ENCODE data around the gene ADD2. TPM values are rescaled to one million over a fixed set of nuclear protein-coding genes. Genes with fewer than 3 reads are reported as not detected.

The ADD2 gene
- total RNA-seq, 1 experiment from 2014 or later, result 124 TPM

DNA sequence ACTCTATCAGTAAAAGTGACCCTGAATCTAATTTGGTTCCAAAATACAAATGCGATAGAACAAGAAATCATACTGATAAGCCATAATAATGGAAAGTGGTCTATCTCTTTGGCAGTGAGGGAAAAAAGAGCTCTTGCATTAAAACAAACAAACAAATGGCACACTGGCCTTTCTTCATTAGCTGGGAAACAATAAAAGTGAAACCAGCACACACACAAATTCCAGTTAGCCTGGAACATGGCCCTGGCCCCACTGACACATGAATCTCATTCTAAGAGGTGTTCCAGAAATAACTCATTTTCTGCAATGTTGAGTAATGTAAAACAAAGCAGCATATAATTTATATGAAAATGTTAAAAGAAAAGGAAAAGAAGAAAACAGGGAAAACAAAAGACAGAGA lies 135.0 kb downstream of the ADD2 start:
- TF ChIP-seq, protein P1, sequence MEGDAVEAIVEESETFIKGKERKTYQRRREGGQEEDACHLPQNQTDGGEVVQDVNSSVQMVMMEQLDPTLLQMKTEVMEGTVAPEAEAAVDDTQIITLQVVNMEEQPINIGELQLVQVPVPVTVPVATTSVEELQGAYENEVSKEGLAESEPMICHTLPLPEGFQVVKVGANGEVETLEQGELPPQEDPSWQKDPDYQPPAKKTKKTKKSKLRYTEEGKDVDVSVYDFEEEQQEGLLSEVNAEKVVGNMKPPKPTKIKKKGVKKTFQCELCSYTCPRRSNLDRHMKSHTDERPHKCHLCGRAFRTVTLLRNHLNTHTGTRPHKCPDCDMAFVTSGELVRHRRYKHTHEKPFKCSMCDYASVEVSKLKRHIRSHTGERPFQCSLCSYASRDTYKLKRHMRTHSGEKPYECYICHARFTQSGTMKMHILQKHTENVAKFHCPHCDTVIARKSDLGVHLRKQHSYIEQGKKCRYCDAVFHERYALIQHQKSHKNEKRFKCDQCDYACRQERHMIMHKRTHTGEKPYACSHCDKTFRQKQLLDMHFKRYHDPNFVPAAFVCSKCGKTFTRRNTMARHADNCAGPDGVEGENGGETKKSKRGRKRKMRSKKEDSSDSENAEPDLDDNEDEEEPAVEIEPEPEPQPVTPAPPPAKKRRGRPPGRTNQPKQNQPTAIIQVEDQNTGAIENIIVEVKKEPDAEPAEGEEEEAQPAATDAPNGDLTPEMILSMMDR (conservative IDR thresholded peaks at IDR 0.05), result no peak
- H3K9ac ChIP-seq (ENCODE audit: extremely low read depth, insufficient read length, low read length), result no peak overlapping the region
- H2BK12ac ChIP-seq (ENCODE audit: insufficient read length, low read depth, low read length), result no peak overlapping the region
- H3K18ac ChIP-seq (ENCODE audit: insufficient read length, low read depth, low read length), result no peak overlapping the region
- no peak overlapping the region for H2BK15ac ChIP-seq (ENCODE audit: low read depth, low read length)
- H2BK120ac ChIP-seq (ENCODE audit: low read depth, low read length, poor library complexity, severe bottlenecking), result no peak overlapping the region
- H4K5ac ChIP-seq (ENCODE audit: insufficient read length, low read depth, low read length), result no peak overlapping the region
- H2AFZ ChIP-seq (ENCODE audit: low read length), result no peak overlapping the region
- no peaks in the 10 kb centered on the region for H3K9me3 ChIP-seq (ENCODE audit: control insufficient read depth, low read depth, low read length)
- H2AK5ac ChIP-seq (ENCODE audit: insufficient read length, low read length), result no peak overlapping the region
- peaks cover 3 to 14% of the 10 kb centered on the region in 2 experiments; a peak in 3 of 4 replicates for H3K4me1 Mint-ChIP-seq
- H3K27me3 Mint-ChIP-seq (ENCODE audit: low read depth), result no peaks in the 10 kb centered on the region
- H3K56ac ChIP-seq (ENCODE audit: insufficient read length, low read depth, low read length), result no peak overlapping the region
- no peak overlapping the region for H3T11ph ChIP-seq (ENCODE audit: low read length)
- no peak overlapping the region for H3K4me3 Mint-ChIP-seq
- DNase-seq, result no peak
- H3K27ac ChIP-seq (ENCODE audit: insufficient read length, low read depth, low read length), result no peak overlapping the region
- no peak overlapping the region for H3K4ac ChIP-seq (ENCODE audit: low read depth, low read length)
- no peak overlapping the region for H3K27ac Mint-ChIP-seq
- no peaks in the 10 kb centered on the region for H4K20me1 ChIP-seq (ENCODE audit: control insufficient read depth, insufficient read depth, insufficient read length)
- no peaks in the 10 kb centered on the region for H3K27me3 ChIP-seq (ENCODE audit: insufficient read depth, low read length)
- H3K9me3 Mint-ChIP-seq, result peaks cover 32 to 33% of the 10 kb centered on the region in 2 experiments
- no peaks in the 10 kb centered on the region for H3K4me1 ChIP-seq (ENCODE audit: insufficient read depth, low read length)
- H3K36me3 Mint-ChIP-seq (ENCODE audit: insufficient read depth in 1 of 3, low read depth in 3 of 3), result peaks cover 8 to 29% (median 15%) of the 10 kb centered on the region in 3 experiments; a peak in 6 of 7 replicates
- H3K4me2 ChIP-seq (ENCODE audit: insufficient read depth, insufficient read length, low read length), result no peak overlapping the region
- H3K14ac ChIP-seq (ENCODE audit: insufficient read depth, low read length), result no peak overlapping the region
- H3K23ac ChIP-seq (ENCODE audit: insufficient read length, low read depth, low read length), result no peak overlapping the region
- H4K91ac ChIP-seq (ENCODE audit: insufficient read length, low read depth, low read length), result no peak overlapping the region
- no CpG with 5 or more reads among the region's 1 CpG for WGBS (ENCODE audit: extremely low coverage, insufficient read length, low lambda C conversion rate)
- H2BK20ac ChIP-seq (ENCODE audit: low read depth, low read length, poor library complexity, severe bottlenecking), result no peak overlapping the region
- no peaks in the 10 kb centered on the region for H3K79me1 ChIP-seq (ENCODE audit: insufficient read depth, low read depth, low read length, poor library complexity, severe bottlenecking)
- no peak overlapping the region for H2BK5ac ChIP-seq (ENCODE audit: insufficient read length, low read length)
- no peaks in the 10 kb centered on the region for H3K79me2 ChIP-seq (ENCODE audit: insufficient read depth, low read length)
- H3K23me2 ChIP-seq (ENCODE audit: insufficient read length, low read depth, low read length, poor library complexity, severe bottlenecking), result no peaks in the 10 kb centered on the region
- no peak overlapping the region for H4K8ac ChIP-seq (replicated peaks; ENCODE audit: insufficient read length, low read depth, low read length)

All from H9 (cell line).